HCT116 (cell line): Measurements from ENCODE around the gene PMEPA1. TPM values are rescaled to one million over a fixed set of nuclear protein-coding genes. Genes with fewer than 3 reads are reported as not detected.

Experiments
- ATAC-seq: fragments of 200-7000 bp; cut with Tn5 transposase; 2 replicates; pipeline ENCODE4 v1.9.1; 2020; ENCODE audit warnings: mild to moderate bottlenecking, moderate library complexity
- BruUV-seq: library from RNA; stranded (reverse); fragments of 400-500 nt; replicated peaks from 2 replicates; lab custom pipeline; 2021; lab: Mats Ljungman, UMichigan
- CTCF ChIA-PET: fragments of 300-600 bp; sonication (Branson Sonifier 250); formaldehyde crosslinking; loops from one replicate; lab custom pipeline; 2021; ENCODE audit warnings: antibody characterized with exemption; lab: Charles Lee
- POLR2A ChIA-PET: fragments of 300-600, 350-600 bp; sonication (Branson Sonifier 250); formaldehyde crosslinking; loops from one replicate; lab custom pipeline; 2021; ENCODE audit warnings: antibody characterized with exemption; lab: Charles Lee
- RAD21 ChIA-PET, 2 experiments: fragments of 300-600 bp; sonication (Branson Sonifier 250); formaldehyde crosslinking; loops; one replicate each; lab custom pipeline; 2023; ENCODE audit warnings: low total read pairs in 2 of 2; ENCODE audit not compliant: uncharacterized antibody in 2 of 2, unreplicated experiment in 2 of 2, low non-redundant PET in 1 of 2; lab: Charles Lee
- DNase-seq: peaks from one replicate; pipeline ENCODE4 v3.0.0-alpha.2; 2010; ENCODE audit warnings: low read depth, low spot score
- H2AFZ ChIP-seq: fragments of 200-600 bp; shearing (Covaris generic), sonication (generic); 2 replicates; pipeline ENCODE4 v1.6.1; 2017; ENCODE audit warnings: low read depth, mixed run types, mixed read lengths, antibody characterized with exemption, low read length; ENCODE audit not compliant: poor library complexity, severe bottlenecking
- H3K27ac ChIP-seq: 2 replicates; pipeline ENCODE4 v1.5.1; 2012; ENCODE audit warnings: low read depth, low read length
- H3K27me3 ChIP-seq: fragments of 200-600 bp; sonication (generic); 2 replicates; pipeline ENCODE4 v1.6.1; 2016; ENCODE audit warnings: mixed run types, low read length, mixed read lengths; ENCODE audit not compliant: insufficient read depth
- H3K36me3 ChIP-seq, 2 experiments: fragments of 200-500 bp in 1 of 2; fragments of 200-600 bp in 1 of 2; sonication (Bioruptor generic) in 1 of 2; sonication (generic) in 1 of 2; 2 replicates each; pipeline versions ENCODE4 v1.5.1 to v1.6.1; 2014 to 2016; ENCODE audit warnings: low read length in 2 of 2, inconsistent platforms in 1 of 2, mixed read lengths in 1 of 2, mixed run types in 1 of 2; ENCODE audit not compliant: insufficient read depth in 2 of 2, control insufficient read depth in 1 of 2
- H3K4me1 ChIP-seq, 2 experiments: fragments of 200-600 bp in 1 of 2; sonication (generic) in 1 of 2; 2 replicates each; pipeline versions ENCODE4 v1.5.1 to v1.6.1; 2012 to 2017; ENCODE audit warnings: low read length in 2 of 2, inconsistent platforms in 1 of 2, mild to moderate bottlenecking in 1 of 2, mixed read lengths in 1 of 2, mixed run types in 1 of 2, moderate library complexity in 1 of 2; ENCODE audit not compliant: insufficient read depth in 2 of 2, control insufficient read depth in 1 of 2
- H3K4me2 ChIP-seq: fragments of 200-600 bp; sonication (generic); 2 replicates; pipeline ENCODE4 v1.6.1; 2017; ENCODE audit warnings: mixed run types, low read length, mixed read lengths
- H3K4me3 ChIP-seq, 2 experiments: fragments of 200-600 bp in 1 of 2; sonication (generic) in 1 of 2; replicated peaks in 1 of 2; 2 replicates each; pipeline ENCODE4 v1.5.1; 2011 to 2016; ENCODE audit warnings: low read length in 2 of 2, control low read depth in 1 of 2, low read depth in 1 of 2, mild to moderate bottlenecking in 1 of 2, mixed read lengths in 1 of 2, mixed run types in 1 of 2
- H3K79me2 ChIP-seq: fragments of 200-600 bp; sonication (generic); 2 replicates; pipeline ENCODE4 v1.6.1; 2017; ENCODE audit warnings: mild to moderate bottlenecking, mixed run types, low read length, moderate library complexity, mixed read lengths; ENCODE audit not compliant: insufficient read depth
- H3K9ac ChIP-seq: fragments of 200-600 bp; sonication (generic); 2 replicates; pipeline ENCODE4 v1.6.1; 2016; ENCODE audit warnings: low read length, mixed read lengths
- H3K9me2 ChIP-seq: fragments of 200-600 bp; sonication (generic), shearing (Covaris generic); 2 replicates; pipeline ENCODE4 v1.6.1; 2017; ENCODE audit warnings: mixed run types, mild to moderate bottlenecking, moderate library complexity; ENCODE audit not compliant: insufficient read depth
- H3K9me3 ChIP-seq, 2 experiments: fragments of 200-500 bp in 1 of 2; fragments of 200-600 bp in 1 of 2; sonication (Bioruptor generic) in 1 of 2; sonication (generic) in 1 of 2; 2 replicates each; pipeline ENCODE4 v1.6.1; 2014 to 2017; ENCODE audit warnings: low read length in 2 of 2, mixed read lengths in 2 of 2, inconsistent platforms in 1 of 2, low read depth in 1 of 2, mild to moderate bottlenecking in 1 of 2, mixed run types in 1 of 2, moderate library complexity in 1 of 2; ENCODE audit not compliant: control insufficient read depth in 1 of 2, insufficient read depth in 1 of 2
- H4K20me1 ChIP-seq: fragments of 200-600 bp; sonication (generic), shearing (Covaris generic); 2 replicates; pipeline ENCODE4 v1.6.1; 2017; ENCODE audit warnings: mixed run types, mild to moderate bottlenecking, moderate library complexity; ENCODE audit not compliant: insufficient read depth
- CBX3 ChIP-seq: IDR thresholded peaks from 2 replicates; pipeline ENCODE4 v1.6.1; 2012; ENCODE audit warnings: low read depth
- ELF1 ChIP-seq: IDR thresholded peaks from 2 replicates; pipeline ENCODE4 v1.6.1; 2012; ENCODE audit warnings: low read depth, borderline replicate concordance
- POLR2A ChIP-seq: IDR thresholded peaks from 2 replicates; pipeline ENCODE4 v1.7.0; 2011; ENCODE audit warnings: borderline replicate concordance; ENCODE audit not compliant: insufficient read depth, insufficient read length; ENCODE audit errors: extremely low read depth
- SIN3A ChIP-seq: IDR thresholded peaks from 2 replicates; pipeline ENCODE4 v1.6.1; 2012; ENCODE audit warnings: low read depth
- SP1 ChIP-seq: IDR thresholded peaks from 2 replicates; pipeline ENCODE4 v1.6.1; 2012; ENCODE audit warnings: low read depth
- YY1 ChIP-seq: IDR thresholded peaks from 2 replicates; pipeline ENCODE4 v1.6.1; 2011; ENCODE audit warnings: low read length, low read depth, moderate library complexity, mild to moderate bottlenecking; ENCODE audit not compliant: insufficient replicate concordance; ENCODE audit errors: extremely low read depth
- intact Hi-C: fragments of 100-400 bp; cut with micrococcal nuclease; formaldehyde crosslinking; loops from 2 replicates; pipeline ENCODE4 v1.10.0; 2022
- total RNA-seq: library from RNA; stranded (reverse); gene quantifications from one replicate; pipeline ENCODE4 v1.2.1, GENCODE V29; 2021; ENCODE audit not compliant: unreplicated experiment
- TF ChIP-seq, protein P1 (sequence below): IDR thresholded peaks from 2 replicates; pipeline ENCODE4 v1.6.1; 2012
- TF ChIP-seq, protein P2 (sequence below), 3 experiments: fragments of 200-600 bp in 1 of 3; sonication (generic) in 1 of 3; IDR thresholded peaks in 2 of 3; conservative IDR thresholded peaks in 1 of 3; 2 replicates each; pipeline ENCODE4 v1.5.1; 2012 to 2017; ENCODE audit warnings: low read depth in 2 of 3, low read length in 2 of 3, antibody characterized with exemption in 1 of 3, borderline replicate concordance in 1 of 3, control low read depth in 1 of 3, mild to moderate bottlenecking in 1 of 3, mixed read lengths in 1 of 3, mixed run types in 1 of 3, moderate library complexity in 1 of 3; ENCODE audit not compliant: insufficient read depth in 1 of 3

The PMEPA1 gene
- total RNA-seq, 1 experiment from 2014 or later: 0.64 TPM

DNA sequence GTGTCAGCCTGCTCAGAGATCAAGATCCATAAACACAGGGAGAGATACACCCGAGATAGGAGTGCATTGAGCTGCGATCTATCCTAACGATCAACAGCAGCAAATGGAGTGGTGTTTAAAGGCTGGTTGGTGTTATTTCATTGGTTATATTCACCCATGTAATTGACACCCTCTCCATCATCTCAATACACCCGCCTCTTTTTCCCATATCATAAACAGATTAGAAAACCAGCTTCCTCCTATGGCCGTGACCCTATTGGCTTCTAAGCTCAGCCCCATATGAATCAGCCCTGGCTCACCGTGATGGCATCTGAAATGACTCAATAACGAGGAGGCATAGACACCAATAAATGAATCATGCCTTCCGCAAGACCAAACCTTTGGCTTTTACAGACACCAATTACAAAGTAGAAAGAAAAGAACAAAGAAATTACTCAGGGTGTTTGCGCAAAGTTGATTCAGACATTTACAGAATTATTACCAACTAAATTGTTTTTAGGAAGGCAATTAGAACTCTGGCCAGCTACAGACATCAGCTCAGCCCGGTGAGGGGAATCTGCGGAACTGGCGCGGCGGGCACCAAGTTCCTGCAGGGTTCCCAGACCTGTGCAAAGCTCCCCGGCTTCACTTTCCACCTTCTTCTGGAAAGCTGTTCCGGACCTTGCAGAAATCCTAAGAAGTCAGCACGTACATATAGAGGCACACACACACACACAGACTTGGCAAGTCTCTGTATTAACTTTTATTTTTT, 11.5 kb downstream of the PMEPA1 start (continued):
- TF ChIP-seq SP1: peak; percentile 94
- TF ChIP-seq SIN3A: peak; percentile 87
- TF ChIP-seq POLR2A: no peak
- TF ChIP-seq YY1: no peak
- TF ChIP-seq CBX3: no peak
- TF ChIP-seq, all 23 proteins: peak for 11

DNA sequence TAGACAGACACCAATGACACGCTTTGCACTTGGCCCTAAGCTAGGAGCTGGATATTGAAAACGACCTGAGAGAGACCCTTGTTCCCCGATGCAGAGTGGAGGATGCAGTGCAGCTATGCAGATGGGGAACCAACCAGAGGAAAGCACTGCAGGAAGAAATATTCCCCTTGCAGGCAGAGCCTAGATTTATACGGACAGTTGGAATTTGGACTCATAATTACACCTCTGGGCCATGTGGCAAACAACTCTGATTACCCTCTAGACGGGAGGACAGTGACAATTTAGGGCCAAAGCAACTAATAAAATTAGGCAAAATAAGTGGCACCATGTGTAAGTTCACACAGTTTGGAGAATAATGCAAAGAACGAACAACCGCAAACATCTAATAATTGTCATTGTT, 12.3 kb downstream of the PMEPA1 start:
- Histone ChIP-seq H3K9ac (no peak overlapping the region), H3K9me3 (no peaks in the 10 kb centered on the region), H3K4me1 (peaks cover 42 to 58% of the 10 kb centered on the region in 2 experiments), H3K4me2 (peak overlapping the region; percentile 60), H4K20me1 (peaks cover 7% of the 10 kb centered on the region; the same call in 1 of the 2 replicates), H3K9me2 (no peaks in the 10 kb centered on the region), H3K27me3 (peaks cover 87% of the 10 kb centered on the region), H3K79me2 (no peaks in the 10 kb centered on the region), H3K36me3 (no peaks in the 10 kb centered on the region), H2AFZ (no peak overlapping the region), H3K4me3 (no peak overlapping the region), H3K27ac (no peak overlapping the region)
- POLR2A ChIA-PET: no interaction called here
- ATAC-seq (no peak), DNase-seq (no peak)
- no TSS peak for BruUV-seq
- TF ChIP-seq, protein P1, sequence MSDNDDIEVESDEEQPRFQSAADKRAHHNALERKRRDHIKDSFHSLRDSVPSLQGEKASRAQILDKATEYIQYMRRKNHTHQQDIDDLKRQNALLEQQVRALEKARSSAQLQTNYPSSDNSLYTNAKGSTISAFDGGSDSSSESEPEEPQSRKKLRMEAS: no peak
- TF ChIP-seq SP1: no peak
- TF ChIP-seq, protein P2, sequence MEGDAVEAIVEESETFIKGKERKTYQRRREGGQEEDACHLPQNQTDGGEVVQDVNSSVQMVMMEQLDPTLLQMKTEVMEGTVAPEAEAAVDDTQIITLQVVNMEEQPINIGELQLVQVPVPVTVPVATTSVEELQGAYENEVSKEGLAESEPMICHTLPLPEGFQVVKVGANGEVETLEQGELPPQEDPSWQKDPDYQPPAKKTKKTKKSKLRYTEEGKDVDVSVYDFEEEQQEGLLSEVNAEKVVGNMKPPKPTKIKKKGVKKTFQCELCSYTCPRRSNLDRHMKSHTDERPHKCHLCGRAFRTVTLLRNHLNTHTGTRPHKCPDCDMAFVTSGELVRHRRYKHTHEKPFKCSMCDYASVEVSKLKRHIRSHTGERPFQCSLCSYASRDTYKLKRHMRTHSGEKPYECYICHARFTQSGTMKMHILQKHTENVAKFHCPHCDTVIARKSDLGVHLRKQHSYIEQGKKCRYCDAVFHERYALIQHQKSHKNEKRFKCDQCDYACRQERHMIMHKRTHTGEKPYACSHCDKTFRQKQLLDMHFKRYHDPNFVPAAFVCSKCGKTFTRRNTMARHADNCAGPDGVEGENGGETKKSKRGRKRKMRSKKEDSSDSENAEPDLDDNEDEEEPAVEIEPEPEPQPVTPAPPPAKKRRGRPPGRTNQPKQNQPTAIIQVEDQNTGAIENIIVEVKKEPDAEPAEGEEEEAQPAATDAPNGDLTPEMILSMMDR (IDR thresholded peaks at IDR 0.05 in 2 of 3, conservative IDR thresholded peaks at IDR 0.05 in 1 of 3; ENCODE audit: borderline replicate concordance in 1 of 3, insufficient read depth in 1 of 3, low read depth in 2 of 3, low read length in 2 of 3): no peak
- no peak for TF ChIP-seq ELF1
- RAD21 ChIA-PET: no interaction called here
- intact Hi-C loops: no loop called here
- CTCF ChIA-PET: interaction anchor here (1.5 to 1.8 kb wide), 3 partner anchors 10 to 14 kb away, joined by 4 to 5 read pairs (median 4); partner anchors contain the start of gene PMEPA1
